PC-3 (cell line): Measurements from ENCODE around the gene RPL36.
"Not testable (repeated sequence)": the region's sequence is repeated elsewhere in the genome, so short reads cannot be mapped to it uniquely, and the experiment has no call there.

Experiments
- EZH2 ChIP-seq: fragments of 300-600 bp; sonication (generic); IDR thresholded peaks from one replicate; pipeline ENCODE4 v1.6.1; 2017; ENCODE audit warnings: antibody characterized with exemption, mild to moderate bottlenecking, low read length; ENCODE audit not compliant: unreplicated experiment
- EZH2phosphoT487 ChIP-seq: fragments of 300-600 bp; sonication (generic); IDR thresholded peaks from 2 replicates; pipeline ENCODE4 v1.6.1; 2018; ENCODE audit warnings: mild to moderate bottlenecking, antibody characterized with exemption, low read length, borderline replicate concordance
- TF ChIP-seq, protein P1 (sequence below): fragments of 300-600 bp; sonication (generic); conservative IDR thresholded peaks from 2 replicates; pipeline ENCODE4 v1.5.1; 2017; ENCODE audit warnings: antibody characterized with exemption, low read depth, mild to moderate bottlenecking, low read length

DNA sequence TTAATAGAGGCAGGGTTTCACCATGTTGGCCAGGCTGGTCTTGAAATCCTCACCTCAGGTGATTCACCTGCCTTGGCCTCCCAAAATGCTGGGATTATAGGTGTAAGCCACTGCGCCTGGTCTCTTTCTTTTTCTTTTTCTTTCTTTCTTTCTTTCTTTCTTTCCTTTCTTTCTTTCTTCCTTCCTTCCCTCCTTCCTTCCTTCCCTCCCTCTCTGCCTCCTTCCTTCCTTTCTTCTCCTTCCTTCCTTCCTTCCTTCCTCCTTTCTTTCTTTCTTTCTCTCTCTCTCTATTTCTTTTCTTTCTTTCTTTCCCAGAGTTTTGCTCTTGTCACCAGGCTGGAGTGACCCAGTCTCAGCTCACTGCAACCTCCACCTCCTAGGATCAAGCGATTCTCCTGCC, 43.1 kb downstream of the RPL36 start:
- TF ChIP-seq, protein P1, sequence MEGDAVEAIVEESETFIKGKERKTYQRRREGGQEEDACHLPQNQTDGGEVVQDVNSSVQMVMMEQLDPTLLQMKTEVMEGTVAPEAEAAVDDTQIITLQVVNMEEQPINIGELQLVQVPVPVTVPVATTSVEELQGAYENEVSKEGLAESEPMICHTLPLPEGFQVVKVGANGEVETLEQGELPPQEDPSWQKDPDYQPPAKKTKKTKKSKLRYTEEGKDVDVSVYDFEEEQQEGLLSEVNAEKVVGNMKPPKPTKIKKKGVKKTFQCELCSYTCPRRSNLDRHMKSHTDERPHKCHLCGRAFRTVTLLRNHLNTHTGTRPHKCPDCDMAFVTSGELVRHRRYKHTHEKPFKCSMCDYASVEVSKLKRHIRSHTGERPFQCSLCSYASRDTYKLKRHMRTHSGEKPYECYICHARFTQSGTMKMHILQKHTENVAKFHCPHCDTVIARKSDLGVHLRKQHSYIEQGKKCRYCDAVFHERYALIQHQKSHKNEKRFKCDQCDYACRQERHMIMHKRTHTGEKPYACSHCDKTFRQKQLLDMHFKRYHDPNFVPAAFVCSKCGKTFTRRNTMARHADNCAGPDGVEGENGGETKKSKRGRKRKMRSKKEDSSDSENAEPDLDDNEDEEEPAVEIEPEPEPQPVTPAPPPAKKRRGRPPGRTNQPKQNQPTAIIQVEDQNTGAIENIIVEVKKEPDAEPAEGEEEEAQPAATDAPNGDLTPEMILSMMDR, result not testable (repeated sequence)
- TF ChIP-seq EZH2, EZH2phosphoT487: not testable (repeated sequence)
